NCI-H748 (cell line): ENCODE results near the gene SCAMP4.
A peak's percentile ranks its signal among the peaks of the same experiment; 100 is the strongest.

Experiments
- DNase-seq: peaks from one replicate; lab custom pipeline; 2025; ENCODE audit not compliant: unreplicated experiment; lab: John Stamatoyannopoulos, UW

The SCAMP4 gene

DNA sequence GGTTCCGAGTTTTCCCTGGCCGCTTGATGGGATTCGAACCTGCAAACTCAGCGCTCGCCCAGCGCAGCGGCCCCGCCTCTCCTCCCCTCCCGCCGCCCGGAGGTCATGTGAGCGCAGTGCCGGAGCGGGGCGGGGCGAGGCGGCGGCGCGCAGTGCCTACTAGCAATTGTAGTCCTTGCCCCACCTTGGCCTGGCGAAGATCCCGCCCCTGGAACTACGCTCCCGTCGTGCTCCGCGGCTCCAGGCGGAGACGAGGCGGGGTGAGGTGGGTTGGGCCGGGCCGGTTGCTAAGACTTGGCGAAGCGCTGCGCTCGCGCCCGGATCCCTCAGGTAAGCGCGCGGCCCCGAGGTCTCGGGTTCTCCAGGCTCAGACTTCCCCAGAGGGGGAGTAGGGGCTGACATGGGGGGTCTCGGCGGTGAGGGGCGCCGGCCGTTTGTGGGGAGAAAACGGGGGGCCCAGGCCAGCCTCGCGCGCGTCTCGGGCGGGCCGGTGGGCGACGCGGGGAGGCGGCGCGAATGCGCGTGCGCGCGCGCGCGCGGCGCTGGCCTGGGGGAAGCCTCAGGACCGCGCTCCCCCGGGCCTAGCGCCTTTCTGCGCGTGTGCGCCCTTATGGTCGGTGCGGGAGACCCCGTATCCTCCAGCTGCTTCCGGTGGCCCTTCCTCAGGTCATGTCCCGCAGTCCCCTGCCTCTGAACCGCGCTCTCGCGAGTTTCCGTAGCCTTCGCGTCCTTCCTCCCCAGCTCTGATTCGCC lies at the start of gene SCAMP4, which contains the start of gene ADAT3:
Gene SCAMP4, plus strand, starts transcription at position 290 of the 753 bp plus-strand sequence. CDS start 9,621 bp downstream, outside the sequence.
Gene ADAT3, plus strand, starts transcription at position 290 of the 753 bp plus-strand sequence. CDS start 6,649 bp downstream, outside the sequence.
- DNase-seq, result peak; percentile 97

DNA sequence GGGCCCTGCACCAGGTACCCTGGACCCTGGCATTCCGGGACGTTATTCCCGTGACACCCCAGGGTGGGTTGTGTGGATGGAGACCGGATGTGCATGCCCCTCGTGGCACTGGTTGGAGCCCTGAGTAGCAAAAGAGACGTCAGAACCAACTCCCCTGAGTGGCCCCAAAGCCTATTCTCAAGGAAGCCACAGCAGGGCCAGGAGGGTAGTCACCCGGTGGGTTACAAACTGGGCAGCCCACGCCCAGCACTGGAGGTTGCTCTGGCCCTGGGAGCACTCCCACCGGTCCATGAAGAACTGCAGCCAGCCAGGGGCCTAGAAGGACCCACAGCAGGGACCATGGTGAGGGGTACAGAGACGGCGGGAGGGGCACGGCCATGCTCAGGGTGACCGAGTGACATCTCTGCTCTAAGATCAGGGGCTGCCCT lies 49.4 kb upstream of the SCAMP4 start:
- no peak for DNase-seq

- DNase-seq, result no peak
Observed at GRCh38 chr19:1856345-1856697, 48.9 kb upstream of the SCAMP4 start.

GRCh38 chr19:1856698-1857603 lies 48.2 kb upstream of the SCAMP4 start:
- no peak for DNase-seq

- DNase-seq, result no peak
Observed at GRCh38 chr19:1857648-1858326, 47.4 kb upstream of the SCAMP4 start.

DNA sequence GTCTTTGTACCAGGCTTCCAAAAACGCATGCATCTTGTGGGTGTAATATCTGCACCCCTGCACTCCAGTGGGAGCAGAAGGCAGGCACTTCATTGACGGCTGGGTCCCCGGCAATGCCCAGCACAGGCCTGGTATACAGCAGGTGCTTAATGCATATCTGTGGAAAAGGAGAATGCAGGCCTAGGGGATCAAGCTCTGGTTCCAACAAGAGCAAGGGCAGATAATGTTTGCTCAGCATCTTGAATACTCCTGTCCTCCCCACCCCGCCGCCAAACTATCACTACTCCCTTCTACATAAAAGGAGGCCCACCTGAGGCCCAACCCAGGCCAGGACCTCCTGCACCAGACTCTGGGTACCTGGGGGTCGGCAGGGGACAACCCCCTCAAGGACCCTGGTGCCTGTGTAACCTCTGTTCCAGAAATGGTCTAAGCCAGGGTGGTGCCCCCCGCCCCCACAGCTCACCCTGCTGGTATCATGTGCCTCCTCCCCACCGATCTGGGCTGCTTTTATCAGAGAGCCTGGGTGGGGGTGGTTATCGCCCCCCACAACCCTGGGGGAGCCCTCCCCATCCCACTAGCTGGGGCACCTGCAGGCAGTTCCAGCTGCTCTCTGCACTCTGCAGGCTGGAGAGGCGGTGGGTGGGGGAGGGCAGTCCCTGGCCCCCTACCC lies 46.7 kb upstream of the SCAMP4 start:
- DNase-seq, result no peak

GRCh38 chr19:1859331-1859781 lies 45.8 kb upstream of the SCAMP4 start:
- no peak for DNase-seq

- DNase-seq, result peak; percentile 62
Observed at GRCh38 chr19:1860042-1860775, 45.0 kb upstream of the SCAMP4 start.

DNA sequence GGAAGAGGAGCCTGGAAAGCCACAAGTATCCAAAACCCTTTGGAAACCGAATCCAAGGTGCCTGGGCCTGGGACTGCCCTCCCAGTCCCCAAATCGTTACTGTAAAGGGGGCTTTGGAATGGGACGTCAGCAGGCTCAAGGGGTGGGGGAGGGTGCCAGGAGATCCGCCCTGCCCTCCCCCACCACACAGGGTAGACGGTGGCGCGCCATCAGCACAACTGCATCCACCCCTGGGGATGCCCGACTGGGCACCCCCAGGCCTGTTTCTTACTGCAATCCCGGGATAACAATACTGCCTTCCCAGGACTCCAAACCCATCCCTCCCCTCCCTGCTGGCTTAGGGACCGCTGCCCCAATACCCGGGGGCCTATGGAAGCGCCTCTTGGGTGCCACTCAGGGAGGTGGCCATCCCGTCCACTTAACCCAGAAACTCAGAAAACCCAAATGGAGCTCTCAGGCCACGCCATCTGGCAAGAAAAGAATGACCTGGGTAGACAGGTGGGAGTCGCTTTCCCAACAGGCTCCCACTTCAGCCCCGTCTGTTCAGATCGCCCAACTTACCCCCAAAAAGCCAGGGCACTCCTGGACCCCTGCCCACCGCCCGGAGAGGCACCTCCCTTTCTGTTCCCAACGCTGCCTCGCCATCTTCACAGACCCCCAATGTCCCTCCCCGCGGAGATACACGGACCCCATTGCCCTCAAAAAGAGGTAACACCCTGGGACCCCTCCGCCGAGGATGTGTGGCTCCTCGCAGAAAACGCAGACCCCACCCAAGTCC lies 44.2 kb upstream of the SCAMP4 start:
- no peak for DNase-seq

DNA sequence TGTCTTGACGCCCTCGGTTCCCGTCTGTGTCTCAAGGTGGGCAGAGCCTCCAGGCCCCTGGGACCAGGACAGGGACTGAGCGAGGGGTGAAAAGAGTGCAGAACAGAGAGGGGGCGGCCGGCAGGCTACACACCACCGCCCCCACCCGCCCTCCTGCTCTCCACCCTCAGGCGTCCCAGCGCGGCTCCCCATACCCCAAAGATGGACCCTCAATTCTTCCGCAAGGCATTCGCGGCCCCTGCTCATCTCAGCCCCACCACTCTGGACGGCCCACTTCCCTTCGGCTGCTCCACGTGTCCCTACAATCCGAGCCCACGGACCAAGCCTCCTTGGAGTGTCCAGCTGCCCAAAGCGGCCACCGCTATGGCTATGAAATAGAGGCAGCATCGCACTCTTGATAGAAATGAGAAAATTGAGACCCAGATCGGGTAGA lies 43.6 kb upstream of the SCAMP4 start:
- peak; percentile 12 for DNase-seq

- peak; percentile 52 for DNase-seq
Observed at GRCh38 chr19:1862068-1862423, 43.2 kb upstream of the SCAMP4 start.

DNA sequence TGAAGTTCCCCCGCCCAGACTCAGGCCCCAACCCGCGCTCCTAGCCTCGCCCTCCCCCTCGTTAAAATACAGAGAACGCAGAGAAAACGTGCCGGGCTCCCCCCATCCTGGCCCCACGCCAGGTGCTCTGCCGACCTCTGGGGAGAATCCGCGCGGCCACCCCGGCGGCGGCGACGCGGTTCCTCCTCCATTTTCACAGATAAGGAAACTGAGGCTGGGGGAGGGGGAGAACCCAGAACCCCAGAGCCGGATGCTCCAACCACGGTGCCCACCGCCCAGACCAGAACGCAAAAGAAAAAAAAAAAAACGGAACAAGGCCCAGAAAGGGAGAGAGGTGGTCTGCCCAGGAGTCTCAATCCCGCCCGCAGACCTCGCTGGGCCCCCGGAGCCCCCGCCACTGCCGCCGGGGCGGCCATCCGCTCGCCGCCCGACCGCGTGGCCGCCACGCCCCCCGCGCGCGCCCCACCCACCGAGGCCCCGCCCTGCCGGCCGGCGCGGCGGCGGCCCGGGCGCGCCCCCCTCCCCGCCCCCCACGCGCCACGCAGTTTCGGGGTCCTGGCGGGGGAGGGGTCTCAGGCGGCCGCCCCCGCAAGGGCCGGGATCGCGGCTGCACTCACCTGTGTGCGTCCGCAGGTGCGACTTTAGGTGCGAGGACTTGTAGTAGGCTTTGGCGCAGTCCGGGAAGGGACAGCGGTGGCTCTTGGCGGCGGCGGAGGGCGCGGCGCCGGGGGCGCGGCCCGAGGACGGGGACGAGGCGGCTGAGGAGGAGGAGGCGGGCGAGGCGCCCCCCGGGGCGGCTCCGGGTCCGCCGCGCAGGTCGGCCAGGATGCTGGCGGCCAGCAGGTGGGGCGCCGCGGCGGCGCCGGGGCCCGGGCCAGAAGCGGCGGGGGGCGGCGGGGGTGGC lies 42.5 kb upstream of the SCAMP4 start:
- peak; percentile 52 for DNase-seq

DNA sequence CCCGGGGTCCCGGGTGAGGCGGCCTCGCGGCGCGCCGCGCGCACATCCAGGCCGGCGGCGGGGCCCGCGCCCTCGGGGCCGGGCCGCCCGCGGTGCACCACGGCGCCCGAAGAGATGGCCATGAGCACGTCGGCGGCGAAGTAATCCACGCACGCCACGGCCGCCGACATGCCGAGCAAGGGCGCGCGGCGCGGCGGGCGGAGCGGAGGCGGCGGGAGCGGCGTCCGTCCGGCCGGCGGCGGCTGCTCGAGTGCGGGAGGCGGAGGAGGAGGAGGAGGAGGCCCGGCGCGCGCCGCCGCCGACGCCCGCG lies 41.9 kb upstream of the SCAMP4 start, which contains the start of gene KLF16:
Gene KLF16, minus strand, starts transcription at position 252 of the 310 bp plus-strand sequence. Its CDS starts 82 bp downstream, at position 170.
- no peak for DNase-seq

DNA sequence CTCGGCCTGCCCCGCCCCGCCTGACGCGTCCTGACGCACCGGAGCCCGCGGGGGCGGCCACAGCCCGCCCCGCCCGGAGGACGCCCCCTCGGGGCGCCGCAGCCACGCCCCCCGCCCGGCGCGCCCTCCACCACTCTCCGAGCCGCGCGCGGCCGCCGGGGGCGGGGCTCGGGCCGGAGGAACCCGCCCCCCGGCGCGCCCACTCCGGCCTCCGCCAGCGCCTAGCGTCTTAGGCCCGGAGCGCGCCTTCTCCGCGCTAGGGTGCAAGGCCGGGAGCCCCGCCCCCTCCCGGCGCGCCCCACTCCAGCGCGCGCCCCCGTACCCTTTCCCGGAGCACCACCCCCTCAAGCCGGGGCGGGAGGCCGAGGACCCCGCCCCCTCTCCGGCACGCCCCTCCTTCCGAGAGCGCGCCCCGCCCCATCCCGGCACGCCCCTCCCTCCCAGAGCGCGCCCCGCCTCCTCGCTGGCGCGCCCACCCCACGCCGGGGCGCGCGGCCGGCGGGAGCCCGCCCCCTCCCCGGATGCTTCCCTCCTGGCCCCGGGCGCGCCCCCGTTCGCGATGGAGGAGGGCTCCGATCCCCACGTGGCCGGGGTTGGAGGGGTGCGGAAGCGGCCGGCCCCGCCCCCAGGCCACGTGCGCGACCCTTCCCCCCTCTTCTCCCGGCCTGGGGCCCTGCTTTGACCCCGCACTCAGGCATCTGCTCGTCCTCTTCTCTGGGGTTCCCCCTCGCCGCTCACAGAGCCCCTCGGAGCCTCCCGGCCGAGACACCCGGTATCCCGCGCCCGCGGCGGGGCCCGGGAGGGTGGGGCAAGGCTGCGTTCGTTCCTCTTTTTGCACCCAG lies 41.3 kb upstream of the SCAMP4 start:
- DNase-seq, result peak; percentile 90

- DNase-seq, result peak; percentile 62
Observed at GRCh38 chr19:1864480-1865171, 40.6 kb upstream of the SCAMP4 start.

DNA sequence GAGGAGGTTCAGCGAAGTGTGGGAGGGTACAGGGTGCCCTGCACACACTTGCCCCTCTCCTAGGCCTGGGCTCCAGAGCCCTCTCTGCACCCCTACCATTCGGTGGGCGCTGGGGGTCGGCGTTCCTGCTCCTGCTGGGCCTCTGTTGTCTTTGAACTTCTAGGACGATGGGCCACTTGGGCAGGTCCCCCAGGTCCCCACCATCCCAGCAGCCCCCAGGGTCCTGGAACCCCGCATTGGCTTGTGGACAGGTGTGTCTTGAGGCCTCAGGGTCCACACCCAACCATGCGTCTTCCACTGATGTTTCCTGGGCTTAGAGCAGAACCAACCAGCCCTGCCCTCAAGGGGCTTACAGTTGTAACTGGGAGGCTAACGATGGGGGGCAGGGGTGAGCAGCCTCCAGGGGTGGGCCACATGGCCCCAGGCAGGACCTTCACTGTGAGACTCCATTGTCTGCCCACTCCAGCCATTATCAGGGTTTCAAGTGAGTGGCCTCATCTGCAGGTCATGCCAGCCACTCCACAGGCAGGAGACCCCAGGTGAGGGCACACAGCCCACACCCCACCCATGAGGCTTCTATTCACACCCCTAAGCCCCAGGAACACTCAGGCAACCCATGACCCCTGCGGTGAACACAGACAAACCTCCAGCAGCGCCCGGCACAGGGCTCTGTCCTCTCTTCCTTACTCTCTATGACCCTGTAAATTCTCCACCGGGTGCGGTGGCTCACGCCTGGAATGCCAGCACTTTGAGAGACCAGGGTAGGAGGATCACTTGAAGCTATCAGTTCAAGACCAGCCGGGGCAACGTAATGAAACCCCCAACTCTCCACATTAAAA lies 39.8 kb upstream of the SCAMP4 start:
- DNase-seq, result no peak
